Skin of body (tissue), 2 donors: ENCODE data around the gene IQCM. TPM values are rescaled to one million over a fixed set of nuclear protein-coding genes. Genes with fewer than 3 reads are reported as not detected.

ENCODE experiments used
- DNase-seq: peaks from one replicate; lab custom pipeline; 2025; lab: John Stamatoyannopoulos, UW
- total RNA-seq: library from RNA; depleted of rRNA; stranded (reverse); fragments of >200 nt; gene quantifications from one replicate; pipeline ENCODE4 v1.2.3, GENCODE V29; 2014

The IQCM gene, protein sequence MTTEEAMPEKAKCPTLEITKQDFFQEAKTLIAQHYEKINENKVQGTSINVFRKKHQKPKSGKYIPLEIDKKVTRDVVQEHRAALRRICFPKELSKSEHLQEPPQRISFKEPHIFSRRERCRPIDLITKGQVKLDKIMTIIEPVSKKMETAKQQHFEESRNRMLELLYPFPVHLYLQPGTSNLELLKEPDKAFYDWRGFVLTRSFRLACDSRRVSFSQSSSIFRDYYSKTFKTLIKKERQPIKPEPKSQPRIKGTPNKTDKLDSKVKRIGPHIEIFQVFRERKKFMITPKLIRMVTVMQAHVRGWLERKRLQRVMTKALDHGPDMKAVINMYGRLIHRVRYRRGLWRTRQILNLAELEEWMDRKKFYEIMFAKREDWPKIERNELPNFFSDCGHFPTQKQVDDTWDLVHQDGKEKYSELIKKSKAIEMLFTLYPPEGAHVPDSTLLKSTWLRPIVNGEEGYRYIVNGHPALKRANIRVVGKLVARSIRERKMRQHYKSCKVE
- not detected for total RNA-seq

DNA sequence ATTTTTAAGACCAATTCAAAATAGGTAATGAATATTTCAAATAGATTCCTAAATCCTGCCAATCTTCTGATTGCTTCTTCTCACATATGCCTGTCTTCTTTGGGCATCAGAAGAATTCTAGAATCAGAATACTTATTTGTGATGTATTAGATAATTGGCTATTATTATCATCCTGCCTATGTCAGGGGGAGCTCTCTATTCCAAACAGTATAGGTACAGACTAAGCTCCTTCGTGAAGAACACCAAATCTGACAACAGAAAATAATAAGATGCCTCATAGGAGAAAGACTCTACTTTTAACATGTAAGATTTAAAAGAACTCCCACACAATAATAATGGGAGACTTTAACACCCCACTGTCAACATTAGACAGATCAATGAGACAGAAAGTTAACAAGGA, at the start of gene IQCM:
Gene IQCM (minus strand): TSS at position 101 of the 400 bp plus-strand sequence. CDS start 73,152 bp downstream, outside the sequence.
- DNase-seq = no peak

DNA sequence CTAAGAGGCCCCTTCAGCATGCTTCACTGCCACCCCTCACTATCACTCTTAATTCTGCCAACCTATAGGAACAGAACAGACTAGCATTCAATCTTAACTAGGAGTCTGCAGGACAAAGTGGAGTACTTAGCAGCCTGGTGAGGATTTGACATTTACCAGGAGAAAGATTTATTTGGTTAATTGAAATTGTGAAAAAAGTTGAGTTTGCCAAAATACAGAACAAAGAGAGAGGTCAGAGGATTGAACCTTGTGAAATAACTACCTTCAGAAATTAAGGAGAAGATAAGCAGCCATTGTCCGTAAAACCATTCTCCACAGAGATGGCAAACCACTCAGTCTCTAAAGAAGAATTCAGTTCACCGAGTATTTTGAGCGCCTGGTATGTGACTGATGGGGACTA, 41.8 kb upstream of the IQCM start:
- no peak for DNase-seq

DNA sequence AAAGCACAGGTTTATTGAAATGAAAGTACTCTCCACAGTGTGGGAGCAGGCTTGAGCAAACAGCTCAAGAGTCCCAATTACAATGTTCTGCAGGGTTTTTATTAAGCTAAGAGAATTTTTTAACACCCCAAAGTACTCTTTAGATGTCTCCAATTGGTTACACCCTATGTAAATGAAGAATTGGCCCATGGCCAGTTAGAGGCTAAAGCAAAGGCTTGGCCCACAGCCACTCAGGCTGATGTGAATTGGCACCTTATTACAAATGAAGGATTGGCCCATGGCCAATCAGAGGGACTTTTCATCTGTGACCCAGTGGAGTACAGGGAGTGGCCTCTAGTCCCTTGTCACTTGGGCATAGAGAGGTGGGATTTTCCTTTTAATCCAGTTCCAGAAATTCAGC, 30.1 kb upstream of the IQCM start:
- no peak for DNase-seq

DNA sequence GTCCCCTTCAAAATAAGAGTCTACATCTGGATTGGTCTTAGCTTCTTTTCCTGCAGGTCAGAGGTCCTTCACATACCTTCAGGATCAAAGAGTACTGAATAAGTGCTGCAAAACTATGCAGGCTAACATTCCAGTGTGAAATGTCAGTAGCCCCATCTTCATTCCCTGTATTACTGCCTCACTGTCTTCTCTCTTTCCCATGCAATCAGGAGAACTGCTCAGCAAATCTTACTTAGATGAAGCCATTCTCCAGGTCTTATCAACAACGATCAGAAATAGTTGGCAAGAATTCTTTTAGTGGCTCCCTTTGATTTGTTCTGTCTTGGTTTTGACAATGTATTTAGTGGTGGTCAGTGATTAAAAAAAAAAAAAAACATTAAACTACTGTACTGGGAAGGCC, 26.0 kb upstream of the IQCM start:
- no peak for DNase-seq

DNA sequence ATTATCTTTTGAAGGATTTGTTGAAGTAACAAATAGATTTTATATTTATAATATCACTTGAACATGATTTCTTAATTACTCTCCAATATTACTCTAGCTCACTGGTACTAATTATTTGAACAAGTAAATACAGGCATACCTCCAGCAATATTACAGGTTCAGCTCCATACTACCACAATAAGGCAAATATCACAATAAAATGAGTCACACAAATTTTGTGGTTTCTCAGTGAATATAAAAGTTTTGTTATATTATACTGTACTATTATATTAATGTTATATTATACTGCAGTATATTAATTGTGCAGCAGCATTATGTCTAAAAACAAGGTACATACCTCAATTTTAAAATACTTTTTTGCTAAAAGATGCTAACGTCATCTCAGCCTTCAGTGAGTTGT, 22.4 kb upstream of the IQCM start:
- DNase-seq = no peak

DNA sequence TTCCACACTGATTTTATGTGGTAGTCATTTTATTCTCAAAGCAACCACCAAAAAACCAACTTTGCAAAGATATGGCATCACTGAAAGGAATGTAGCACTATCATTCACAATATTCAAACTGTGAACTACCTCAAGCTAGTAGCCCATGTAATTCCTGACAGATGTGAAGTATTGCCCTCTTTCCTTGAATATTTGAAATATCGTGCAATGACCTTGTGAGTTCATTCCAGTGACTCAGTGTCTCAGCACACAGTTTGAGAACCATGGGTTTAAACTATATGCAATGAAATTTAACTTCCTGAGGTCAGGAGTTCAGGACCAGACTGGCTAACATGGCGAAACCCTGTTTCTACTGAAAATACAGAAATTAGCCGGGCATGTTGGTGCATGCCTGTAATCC, 20.9 kb upstream of the IQCM start:
- no peak for DNase-seq

DNA sequence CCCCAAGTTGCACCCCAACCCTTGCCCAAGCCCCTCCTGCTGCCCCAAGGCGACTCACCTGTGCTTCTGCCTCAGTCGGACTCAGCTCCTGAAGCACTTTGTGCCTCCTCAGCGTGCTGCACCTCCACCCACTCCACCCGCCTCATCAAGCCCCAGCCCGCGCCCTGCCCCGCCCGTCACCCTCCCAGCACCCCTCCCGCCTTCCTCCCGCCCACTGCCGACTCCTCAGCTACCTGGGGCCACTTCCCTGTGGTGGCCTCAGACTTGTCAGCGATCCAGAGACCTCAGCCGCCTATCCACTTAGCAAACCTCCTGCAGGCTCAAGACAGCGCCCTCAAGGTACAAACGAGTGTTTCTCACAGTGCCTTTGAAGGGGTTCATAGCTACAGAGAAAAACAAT, 19.6 kb upstream of the IQCM start:
- DNase-seq = no peak

DNA sequence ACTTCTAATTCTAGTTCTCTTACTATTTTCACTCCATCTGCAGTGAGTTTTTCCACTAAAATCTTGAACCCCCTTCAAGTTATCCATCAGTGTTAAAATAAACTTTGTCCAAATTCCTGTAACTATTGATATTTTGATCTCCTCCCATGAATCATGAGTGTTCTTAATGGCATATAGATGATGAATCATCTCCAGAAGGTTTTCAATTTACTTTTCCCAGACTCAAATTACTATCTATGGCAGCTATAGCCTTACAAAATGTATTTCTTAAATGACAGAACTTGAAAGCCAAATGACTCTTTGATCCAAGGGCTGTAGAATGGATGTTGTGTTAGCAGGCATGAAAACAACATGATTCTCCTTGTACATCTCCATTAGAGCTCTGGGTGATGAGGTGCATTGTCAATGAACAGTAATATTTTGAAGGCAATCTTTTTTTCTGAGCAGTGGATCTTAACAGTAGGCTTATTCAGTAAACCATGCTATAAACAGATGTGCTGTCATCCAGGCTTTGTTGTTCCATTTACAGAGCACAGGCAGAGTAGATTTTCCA, 16.1 kb upstream of the IQCM start:
- DNase-seq = no peak

DNA sequence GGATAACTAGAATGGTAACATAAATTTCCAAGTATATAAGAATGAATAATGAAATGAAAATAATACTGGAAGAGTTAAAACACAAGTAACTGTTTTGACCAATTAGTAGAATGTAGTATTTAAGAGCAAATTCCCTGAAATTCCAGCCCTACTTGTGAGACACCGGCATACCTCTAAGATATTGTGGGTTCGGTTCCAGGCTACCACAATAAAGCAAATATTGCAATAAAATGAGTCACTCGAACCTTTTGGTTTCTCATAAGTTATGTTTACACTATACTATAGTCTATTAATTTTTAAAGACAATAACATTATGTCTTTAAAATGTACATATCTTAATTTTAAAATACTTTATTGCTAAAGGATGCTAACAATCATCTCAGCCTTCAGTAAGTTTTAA, 15.2 kb upstream of the IQCM start:
- no peak for DNase-seq

DNA sequence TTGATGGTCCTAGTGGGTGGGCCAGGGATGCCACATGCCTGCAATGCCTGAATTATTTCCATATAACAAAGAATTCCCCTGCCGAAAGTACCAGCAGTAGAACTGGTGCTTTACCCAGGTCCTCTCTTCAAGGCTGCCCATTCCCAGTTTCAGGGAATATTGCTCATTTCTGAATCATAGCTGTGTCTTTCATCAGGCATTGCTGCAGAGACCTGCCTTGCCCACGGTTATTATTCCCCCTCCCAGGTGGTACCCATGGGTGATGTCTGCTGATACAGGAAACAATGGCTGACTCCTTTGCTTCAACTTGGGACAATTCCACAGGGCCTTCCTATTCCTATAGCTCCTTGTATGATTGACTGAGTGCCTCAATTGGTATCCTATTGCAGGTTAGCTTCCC, 9.7 kb upstream of the IQCM start:
- no peak for DNase-seq

DNA sequence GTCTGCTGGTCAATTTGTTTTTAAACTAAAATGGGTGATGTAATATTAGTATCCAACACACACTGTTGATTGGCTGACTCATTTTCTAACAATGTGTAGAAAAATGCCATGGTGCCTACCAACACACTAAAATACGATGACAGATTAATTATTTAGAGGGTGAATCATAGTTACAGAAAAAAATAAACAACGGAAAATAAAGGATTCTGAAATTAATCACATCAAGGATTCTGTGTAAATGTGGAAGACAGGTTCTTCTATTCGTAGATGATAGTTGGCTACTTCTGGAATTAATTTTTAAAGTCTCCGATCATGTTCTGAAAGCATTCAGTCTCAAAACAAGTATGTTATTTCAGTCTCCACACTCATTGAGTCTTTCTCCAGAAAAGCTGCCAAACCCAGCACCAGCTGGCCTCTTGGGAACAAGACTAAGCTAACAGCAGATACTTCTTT, 8.2 kb upstream of the IQCM start:
- no peak for DNase-seq

DNA sequence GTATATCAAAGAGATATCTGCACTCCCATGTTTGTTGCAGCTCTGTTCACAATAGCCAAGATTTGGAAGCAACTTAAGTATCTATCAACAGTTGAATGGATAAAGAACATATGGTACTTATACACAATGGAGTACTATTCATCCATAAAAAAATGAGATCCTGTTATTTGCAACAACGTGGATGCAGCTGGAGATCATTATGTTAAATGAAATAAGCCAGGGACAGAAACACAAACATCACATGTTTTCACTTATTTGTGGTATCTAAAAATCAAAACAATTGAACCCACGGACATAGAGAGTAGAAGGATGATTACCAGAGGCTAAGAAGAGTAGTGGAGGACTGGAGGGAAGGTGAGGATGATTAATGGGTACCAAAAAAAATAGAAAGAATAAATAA, 14.2 kb downstream of the IQCM start:
- DNase-seq = no peak

DNA sequence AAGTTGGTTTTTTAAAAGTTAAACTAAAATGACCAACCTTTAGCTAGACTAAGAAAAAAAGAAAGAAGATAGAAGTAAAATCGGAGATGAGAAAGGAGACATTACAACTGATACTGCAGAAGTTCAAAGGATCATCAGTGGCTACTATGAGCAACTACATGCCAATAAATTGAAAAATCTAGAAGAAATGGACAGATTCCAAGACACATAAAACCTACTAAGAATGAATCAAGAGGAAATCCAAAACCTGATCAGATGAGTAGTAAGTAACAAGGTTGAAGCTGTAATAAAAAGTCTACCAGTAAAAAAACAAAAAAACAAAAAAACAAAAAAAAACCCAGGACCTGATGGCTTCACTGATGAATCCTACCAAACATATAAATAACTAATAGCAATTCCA, 16.1 kb downstream of the IQCM start:
- DNase-seq = no peak

DNA sequence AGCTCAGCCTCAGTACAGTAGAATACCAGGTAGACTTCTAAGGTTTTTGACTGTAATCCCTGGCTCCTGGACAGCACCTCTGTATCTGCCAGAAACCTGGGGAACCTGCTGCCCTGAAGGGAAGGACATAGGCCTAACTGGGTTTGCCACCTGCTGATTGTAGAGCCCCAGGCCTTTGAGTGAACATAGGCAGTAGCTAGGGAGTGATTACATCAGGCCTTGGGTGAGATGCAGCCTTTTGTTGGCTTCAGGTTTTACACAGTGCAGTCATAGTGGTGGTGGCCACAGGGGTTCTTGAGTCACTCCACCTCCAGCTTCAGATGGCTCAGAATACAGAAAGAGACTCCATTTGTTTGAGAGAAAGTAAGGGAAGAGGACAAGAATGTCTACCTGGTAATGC, 19.3 kb downstream of the IQCM start:
- DNase-seq = no peak

DNA sequence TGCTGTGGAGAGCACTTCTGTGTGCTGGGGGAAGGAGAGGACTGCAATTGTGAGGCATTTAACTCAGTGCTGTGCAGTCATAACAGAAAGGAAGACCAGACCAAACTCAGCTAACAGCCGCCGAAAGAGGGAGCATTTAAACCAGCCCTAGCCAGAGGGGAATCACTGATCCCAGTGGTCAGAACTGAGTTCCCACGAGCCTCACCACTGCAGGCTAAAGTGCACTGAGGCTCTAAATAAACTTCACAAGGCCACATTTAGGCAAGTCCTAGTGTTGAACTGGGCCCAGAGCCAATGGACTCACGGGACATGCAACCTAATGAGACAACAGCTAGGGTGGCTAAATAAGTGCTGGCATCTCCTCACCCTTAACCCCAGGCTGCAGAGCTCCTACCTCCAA, 20.4 kb downstream of the IQCM start:
- no peak for DNase-seq

DNA sequence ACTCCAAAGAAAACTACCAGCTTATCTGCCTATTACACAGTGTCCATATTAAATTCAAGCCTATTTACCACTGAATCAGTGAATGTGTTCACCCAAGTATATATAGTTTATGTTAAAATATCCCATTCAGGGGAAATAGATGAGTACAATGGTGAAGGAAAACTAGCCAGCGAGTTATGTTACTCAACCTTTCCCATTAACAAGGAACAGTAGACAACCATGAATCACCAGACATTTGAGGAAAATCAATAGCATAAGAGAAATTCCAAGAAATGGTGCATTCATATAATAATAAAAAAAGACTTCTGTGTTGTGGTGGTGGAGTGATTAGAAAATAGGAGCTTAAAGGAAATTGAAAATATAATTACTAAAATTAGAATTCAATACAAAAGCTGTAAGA, 21.3 kb downstream of the IQCM start:
- no peak for DNase-seq

DNA sequence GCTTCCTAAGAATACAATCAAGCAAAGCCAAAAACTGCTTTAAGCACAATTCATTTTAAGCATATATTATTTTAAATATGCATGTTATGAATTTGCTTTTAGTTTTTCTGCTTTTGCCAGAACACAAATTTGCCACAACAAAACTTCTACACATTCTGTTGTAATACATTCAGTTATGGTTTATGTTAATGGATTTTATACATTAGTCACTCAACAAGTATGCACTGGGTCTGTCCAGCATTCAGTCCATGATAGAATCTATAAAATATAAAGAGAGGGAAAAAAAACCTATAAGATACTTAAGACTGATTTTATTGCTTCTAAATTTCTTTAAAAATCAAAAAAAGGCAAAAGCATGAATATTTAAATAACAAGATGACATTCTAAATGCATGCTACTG, 22.2 kb downstream of the IQCM start:
- no peak for DNase-seq

DNA sequence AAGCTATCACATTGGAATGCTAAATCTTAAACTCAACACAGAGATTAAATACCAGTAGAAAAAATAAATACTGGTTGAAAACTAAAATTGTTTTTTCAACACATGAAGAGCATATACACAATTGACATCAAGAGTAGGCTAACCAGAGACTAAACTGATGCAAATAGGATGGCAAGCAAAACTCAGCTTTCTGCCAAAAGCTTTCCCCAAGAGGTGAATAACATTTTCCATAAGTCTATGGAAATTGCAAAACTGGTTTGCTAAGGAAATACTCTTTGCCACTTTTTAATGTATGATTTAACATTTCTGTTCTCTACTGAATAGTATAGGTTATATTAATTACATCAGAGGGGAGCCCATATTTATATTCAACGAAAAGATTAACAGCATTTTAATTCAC, 23.8 kb downstream of the IQCM start:
- no peak for DNase-seq

DNA sequence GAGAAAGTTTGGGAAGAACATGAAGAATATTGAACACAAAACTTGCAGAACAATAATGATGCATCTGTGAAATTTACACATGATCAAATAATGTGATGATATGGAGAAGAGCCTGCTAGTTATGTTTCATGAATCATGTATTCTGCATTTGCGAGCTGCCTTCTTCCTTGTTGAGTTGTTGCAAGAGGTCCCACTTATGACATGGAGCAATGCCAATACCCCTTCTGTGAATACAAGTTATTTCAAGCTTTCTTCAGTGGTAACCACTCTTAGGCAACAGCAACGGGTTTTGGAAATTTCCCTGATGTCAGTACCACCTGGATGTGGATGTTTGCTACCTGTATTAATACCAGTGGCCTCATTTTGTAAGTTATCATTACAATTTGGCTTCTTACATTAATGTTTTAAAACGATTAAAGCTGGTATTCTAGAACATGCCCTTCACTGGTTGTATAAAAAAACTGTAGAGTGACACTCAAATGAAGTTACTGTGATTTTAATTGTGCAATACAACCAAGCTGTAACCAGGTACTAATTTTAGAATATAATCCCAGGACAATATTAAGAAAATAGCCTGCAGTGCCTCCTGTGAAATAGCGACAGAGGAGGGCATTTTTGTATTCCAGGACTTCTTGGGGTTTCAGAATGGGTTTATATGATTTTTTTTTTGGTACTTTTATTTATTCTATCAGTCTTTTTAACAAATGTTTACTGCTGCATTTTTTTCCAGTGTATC, 25.3 kb downstream of the IQCM start:
- DNase-seq = no peak

DNA sequence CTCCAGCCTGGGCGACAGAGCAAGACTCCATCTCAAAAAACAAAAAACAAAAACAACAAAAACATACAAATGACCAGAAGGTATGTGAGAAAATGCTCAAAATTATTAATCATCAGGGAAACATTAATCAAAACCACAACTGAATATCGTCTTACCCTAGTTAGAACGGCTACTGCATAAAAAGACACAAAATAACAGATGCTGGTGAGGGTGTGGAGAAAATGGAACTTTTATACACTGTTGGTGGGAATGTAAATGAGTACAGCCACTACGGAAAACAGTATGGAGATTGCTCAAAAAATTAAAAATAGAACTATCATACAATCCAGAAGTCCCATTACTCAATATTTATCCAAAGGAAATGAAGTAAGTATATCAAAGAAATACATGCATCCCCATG, 27.3 kb downstream of the IQCM start:
- DNase-seq = no peak

DNA sequence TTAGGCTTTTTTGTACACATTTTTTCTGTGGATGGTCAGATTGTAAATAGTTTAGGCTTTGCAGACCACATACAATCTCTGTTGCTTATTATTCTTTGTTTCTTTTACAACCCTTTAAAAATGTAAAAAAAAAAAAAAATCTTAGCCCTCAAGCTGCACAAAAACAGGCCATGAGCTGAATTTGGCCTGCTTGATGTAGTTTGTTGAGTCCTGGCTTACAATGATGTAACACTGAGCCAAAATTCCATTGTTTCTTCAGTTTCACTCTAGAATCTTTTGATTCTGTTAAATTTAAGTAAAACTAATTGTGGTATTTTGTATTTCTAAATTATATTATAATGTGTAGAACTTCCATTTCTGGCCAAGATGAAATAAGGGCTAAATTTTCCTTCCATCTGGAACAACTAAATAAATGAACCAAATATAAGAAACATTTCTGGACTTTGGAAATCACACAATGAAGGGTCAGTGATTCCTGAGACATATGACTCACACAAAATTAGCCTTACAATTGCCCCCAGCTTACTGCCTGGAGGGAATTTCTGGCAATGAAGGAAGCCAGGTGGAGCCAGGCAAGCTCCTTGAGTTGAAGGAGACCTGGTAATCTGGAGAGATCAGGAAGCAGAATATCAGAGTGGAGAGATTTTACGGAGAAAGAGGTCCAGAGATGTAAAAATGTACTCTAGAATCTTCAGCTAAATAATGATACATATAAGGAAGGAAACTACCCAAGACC, 29.8 kb downstream of the IQCM start:
- DNase-seq = no peak

DNA sequence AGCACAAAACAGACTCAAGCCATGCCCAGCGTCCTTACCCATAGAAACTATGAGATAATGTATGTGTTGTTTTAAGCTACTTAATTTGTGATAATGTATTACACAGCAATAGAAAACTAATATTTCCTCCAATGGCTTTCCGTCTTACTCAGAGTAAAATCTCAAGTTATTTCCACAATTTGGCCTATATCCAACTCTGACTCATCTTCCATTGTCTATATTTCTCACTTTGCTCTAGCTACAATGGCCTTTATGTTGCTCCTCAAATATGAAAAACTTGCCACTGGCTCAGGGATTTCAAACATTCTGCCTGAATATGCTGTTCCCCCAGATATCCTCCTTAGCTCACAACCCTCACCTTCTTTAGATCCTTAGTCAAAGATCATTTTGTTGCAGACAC, 31.6 kb downstream of the IQCM start:
- no peak for DNase-seq
